HG02885 (cell line): ENCODE results near the gene ARHGAP6.

Experiments
- ATAC-seq: cut with Tn5 transposase; IDR thresholded peaks from one replicate; pipeline ENCODE4 v1.9.1; 2021; ENCODE audit warnings: mild to moderate bottlenecking; ENCODE audit not compliant: unreplicated experiment, poor library complexity

Gene ARHGAP6

GRCh38 chrX:11465648-11466411 is 199.9 kb downstream of the ARHGAP6 start:
- ATAC-seq: no peak

- ATAC-seq: no peak
These were observed 200.8 kb downstream of the ARHGAP6 start for GRCh38 chrX:11464836-11465463.

- ATAC-seq: no peak
These were observed 201.3 kb downstream of the ARHGAP6 start for GRCh38 chrX:11464380-11464779.

- no peak for ATAC-seq
These were observed 203.1 kb downstream of the ARHGAP6 start for GRCh38 chrX:11462648-11463047.

GRCh38 chrX:11462136-11462535 is 203.6 kb downstream of the ARHGAP6 start:
- no peak for ATAC-seq

- no peak for ATAC-seq
These were observed 204.3 kb downstream of the ARHGAP6 start for GRCh38 chrX:11461201-11462001.

- no peak for ATAC-seq
These were observed 205.4 kb downstream of the ARHGAP6 start for GRCh38 chrX:11460347-11460746.

- no peak for ATAC-seq
These were observed 207.6 kb downstream of the ARHGAP6 start for GRCh38 chrX:11458170-11458569.

- no peak for ATAC-seq
These were observed 214.6 kb downstream of the ARHGAP6 start for GRCh38 chrX:11451151-11451550.

GRCh38 chrX:11450354-11450753 is 215.4 kb downstream of the ARHGAP6 start:
- ATAC-seq: no peak

GRCh38 chrX:11449613-11450012 is 216.1 kb downstream of the ARHGAP6 start:
- no peak for ATAC-seq

- no peak for ATAC-seq
These were observed 218.3 kb downstream of the ARHGAP6 start for GRCh38 chrX:11447418-11447817.

- no peak for ATAC-seq
These were observed 218.8 kb downstream of the ARHGAP6 start for GRCh38 chrX:11446949-11447348.

- no peak for ATAC-seq
These were observed 219.4 kb downstream of the ARHGAP6 start for GRCh38 chrX:11446336-11446735.

GRCh38 chrX:11445540-11445939 is 220.2 kb downstream of the ARHGAP6 start:
- no peak for ATAC-seq

GRCh38 chrX:11444052-11444451 is 221.7 kb downstream of the ARHGAP6 start:
- no peak for ATAC-seq

GRCh38 chrX:11439846-11440245 is 225.9 kb downstream of the ARHGAP6 start:
- ATAC-seq: no peak

GRCh38 chrX:11438767-11439166 is 227.0 kb downstream of the ARHGAP6 start:
- ATAC-seq: no peak

GRCh38 chrX:11438380-11438723 is 227.4 kb downstream of the ARHGAP6 start:
- ATAC-seq: no peak

GRCh38 chrX:11437642-11438379 is 227.9 kb downstream of the ARHGAP6 start:
- ATAC-seq: no peak

GRCh38 chrX:11435568-11435967 is 230.2 kb downstream of the ARHGAP6 start:
- no peak for ATAC-seq
